Epidermal melanocyte (primary cell): ENCODE results near the gene NCOR2.

Source experiments
- DNase-seq: peaks from one replicate; pipeline ENCODE4 v3.0.0; 2011; ENCODE audit warnings: low spot score; ENCODE audit not compliant: insufficient read length

Gene NCOR2

DNA sequence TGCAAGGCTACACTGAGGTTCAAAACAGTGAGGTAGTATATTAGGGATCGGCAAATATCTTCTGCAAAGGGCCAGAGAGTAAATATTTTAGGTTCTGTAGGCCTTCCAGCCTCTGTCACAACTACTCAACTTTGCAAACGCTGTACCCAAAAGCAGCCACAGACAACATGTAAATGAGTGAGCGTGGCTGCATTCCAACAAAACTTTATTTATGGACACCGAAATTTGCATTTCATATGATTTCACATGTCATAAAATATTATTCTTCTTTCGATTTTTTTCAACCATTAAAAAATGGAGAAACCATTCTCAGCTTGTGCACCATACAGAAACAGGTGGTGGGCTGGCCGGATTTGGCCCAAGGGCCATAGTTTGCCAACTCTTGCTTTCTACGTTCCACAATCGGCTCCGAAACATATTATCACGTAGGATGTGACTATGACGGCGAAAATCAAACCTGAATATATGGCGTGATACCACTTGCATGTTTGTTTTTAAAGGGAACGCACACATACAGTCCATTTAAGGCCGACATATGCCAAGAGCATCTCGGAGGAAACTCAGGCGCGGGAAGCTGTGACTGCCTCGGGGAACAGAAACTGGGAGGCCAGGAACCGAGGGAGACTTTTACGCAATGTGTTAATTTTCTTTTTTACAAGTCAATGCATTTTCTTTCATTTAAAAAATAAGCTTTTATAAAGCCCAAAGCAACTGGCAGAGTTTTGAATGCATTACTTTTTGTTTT, 7.1 kb downstream of the NCOR2 start:
- DNase-seq, result no peak

DNA sequence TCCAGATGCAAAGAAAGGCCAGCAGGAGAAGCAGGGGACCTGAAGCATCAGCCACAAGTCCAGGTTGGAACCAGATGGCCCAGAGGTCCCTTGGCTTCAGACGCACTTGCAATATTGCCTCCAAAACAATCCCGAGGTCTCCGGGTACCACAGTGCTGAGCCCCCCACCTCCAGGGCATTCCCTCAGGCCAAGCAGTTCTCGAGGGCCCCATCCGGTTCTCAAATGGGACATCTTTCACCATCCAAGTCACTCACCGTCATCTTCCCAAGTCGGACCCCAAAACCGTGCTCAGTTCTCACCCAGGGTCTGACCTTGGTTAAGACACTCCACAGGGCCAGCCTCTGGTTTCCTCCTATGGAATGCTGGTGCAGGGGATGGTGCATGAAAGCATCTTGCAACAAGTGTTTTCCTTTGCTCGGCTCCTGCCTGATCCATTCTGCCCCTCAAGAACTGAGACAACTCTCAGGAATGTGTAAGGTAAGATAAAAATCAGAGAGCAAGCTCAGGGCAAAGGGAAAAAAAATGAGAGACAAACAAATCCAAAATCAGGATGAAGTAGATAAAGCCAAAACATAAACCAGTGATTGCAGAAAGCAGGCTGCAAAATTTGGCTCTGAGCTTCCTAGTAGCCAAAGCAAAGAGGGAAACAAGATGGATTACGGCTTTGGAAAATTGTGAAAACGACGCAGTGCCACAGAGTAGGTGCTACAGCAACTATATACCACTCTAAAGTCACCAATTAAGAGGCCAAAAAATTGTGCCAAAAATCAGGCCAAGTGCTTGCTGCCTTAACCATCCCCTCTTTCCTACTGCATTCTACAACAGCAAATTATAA, 8.0 kb downstream of the NCOR2 start:
- DNase-seq, result no peak

DNA sequence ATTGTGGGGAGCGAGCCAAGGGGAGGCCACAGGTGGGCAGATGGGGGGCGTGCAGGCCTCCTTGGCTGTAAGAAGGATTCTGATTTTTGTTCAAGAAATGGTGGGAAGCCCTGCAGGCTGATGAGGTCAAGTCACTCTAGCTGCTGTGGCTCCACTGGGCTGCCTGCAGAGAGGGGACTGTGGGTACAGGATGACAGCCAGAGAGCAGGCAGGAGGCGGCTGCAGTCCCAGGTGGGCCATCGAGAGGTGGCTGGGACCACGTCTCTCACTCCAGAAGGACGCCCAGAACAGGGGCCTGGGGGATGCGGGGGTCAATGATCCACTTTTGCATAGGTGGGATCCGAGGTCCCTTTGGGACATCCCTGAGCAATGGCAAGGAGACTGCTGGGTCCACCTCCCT, 9.1 kb downstream of the NCOR2 start:
- DNase-seq, result no peak

GRCh38 chr12:124557518-124558223, 9.7 kb downstream of the NCOR2 start:
- no peak for DNase-seq

- no peak for DNase-seq
Observed at GRCh38 chr12:124556896-124557501, 10.4 kb downstream of the NCOR2 start.

DNA sequence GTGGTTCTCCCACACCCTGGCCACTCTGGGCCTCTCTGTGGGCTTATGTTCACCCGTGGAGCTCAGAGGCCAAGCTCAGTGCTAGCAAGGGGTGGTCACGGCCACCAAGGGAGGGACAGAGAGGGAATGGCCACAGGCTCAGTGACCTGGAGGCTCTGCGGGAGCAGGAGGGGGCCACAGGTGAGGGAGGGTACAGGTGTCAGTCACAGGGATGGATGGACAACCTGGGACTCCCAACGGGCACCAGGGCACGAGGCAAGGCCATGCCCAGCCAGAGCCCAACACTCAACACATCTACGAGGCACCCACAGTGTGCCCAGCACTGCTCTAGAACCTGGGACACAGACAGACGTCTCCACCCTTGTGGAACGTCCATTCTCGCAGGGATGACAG, 11.3 kb downstream of the NCOR2 start:
- DNase-seq, result no peak

GRCh38 chr12:124555168-124556073, 12.0 kb downstream of the NCOR2 start:
- DNase-seq, result no peak

- no peak for DNase-seq
Observed at GRCh38 chr12:124554429-124555029, 12.9 kb downstream of the NCOR2 start.

GRCh38 chr12:124553862-124554428, 13.5 kb downstream of the NCOR2 start:
- no peak for DNase-seq

DNA sequence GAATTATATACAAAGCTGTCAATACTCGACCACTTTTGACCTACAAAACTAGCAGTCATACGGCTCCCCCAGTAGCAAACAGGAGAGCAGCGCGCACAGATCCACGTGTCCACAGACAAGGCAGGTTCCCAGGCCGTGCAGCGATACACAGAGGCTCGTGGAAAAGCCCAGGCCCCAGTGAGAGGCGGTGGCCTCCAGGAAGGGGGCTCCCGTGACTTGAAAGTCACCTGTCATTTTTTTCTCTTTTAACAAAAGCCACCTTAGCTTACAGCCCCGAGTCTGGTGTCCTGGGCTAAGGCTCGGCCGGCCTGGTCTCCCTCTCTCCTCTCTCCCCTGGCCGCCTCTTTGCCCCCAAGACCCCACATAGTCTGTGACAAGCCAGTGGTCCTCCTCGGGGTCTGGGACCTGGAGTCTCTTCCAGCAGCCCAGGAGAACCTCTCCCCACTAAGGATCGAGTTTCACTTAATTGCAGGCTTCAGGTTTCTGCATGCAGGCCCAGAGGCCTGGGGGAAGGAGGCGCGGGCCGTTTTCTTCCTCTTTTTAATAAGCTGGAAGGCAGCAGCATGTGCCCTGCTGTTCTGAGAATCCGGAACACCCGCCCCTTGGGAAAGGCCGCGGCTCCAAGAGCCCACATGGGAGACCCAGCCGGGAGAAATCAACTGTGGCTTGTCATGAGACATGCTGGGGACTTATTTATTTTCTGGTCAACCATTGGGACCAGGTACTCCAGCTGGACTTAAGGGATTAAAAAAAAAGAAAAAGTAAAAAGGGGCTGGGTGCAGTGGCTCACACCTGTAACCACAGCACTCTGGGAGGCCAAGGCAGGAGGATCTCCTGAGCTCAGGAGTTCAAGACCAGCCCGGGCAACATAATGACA, 15.9 kb downstream of the NCOR2 start:
- DNase-seq, result no peak

GRCh38 chr12:124550123-124551089, 17.0 kb downstream of the NCOR2 start:
- no peak for DNase-seq

- no peak for DNase-seq
Observed at GRCh38 chr12:124549629-124550028, 17.8 kb downstream of the NCOR2 start.

GRCh38 chr12:124548854-124549378, 18.5 kb downstream of the NCOR2 start:
- DNase-seq, result no peak

DNA sequence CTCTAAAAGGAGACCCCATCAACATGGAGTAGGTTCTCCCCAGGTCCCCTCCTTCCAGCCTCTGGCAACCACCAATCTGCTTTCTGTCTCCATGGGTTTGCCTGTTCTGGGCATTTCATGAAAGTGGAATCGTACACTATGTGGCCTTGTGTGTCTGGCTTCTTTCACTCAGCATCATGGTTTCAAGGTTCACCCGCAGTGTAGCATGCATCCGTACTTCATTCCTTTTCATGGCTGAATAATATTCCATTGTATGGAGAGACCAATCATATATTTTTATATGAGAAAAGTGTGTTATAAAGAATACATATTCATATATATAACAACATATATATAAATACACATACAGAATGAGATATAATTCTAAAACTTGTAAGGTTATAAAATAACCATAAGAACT, 19.8 kb downstream of the NCOR2 start:
- DNase-seq, result no peak

- DNase-seq, result no peak
Observed at GRCh38 chr12:124545508-124546418, 21.6 kb downstream of the NCOR2 start.

- no peak for DNase-seq
Observed at GRCh38 chr12:124544983-124545382, 22.4 kb downstream of the NCOR2 start.
